22Rv1 (cell line): Measurements from ENCODE around the gene DCDC1.

Experiments
- H3K27ac ChIP-seq: fragments of 450-650 bp; 2 replicates; pipeline ENCODE4 v1.5.1; 2017
- ZFX ChIP-seq: fragments of 450-650 bp; IDR thresholded peaks from 2 replicates; pipeline ENCODE4 v1.6.1; 2017; ENCODE audit warnings: antibody characterized with exemption, borderline replicate concordance
- TF ChIP-seq, protein P1 (sequence below): fragments of 450-650 bp; IDR thresholded peaks from 2 replicates; pipeline ENCODE4 v1.5.1; 2017; ENCODE audit warnings: mild to moderate bottlenecking

DCDC1 gene

DNA sequence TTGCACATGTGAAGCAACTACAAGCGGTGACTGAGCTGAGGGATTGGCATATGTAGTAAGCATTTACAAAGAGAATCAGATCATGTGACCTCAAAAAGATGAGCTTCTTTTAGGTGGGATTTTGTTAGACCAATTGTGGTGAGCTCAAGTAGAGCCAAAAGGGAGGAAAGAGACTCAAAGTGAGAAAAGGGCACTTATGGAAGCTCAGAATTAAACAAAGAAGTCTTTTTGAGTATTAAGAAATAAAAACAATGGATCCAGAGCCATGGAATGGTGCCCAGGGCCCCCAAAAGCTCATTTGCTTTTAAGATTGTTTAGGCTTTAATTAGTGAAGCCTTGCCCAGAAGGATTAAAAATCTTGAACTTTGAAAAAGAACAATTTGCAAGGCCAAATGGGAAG is 536.7 kb downstream of the DCDC1 start:
- TF ChIP-seq, protein P1, sequence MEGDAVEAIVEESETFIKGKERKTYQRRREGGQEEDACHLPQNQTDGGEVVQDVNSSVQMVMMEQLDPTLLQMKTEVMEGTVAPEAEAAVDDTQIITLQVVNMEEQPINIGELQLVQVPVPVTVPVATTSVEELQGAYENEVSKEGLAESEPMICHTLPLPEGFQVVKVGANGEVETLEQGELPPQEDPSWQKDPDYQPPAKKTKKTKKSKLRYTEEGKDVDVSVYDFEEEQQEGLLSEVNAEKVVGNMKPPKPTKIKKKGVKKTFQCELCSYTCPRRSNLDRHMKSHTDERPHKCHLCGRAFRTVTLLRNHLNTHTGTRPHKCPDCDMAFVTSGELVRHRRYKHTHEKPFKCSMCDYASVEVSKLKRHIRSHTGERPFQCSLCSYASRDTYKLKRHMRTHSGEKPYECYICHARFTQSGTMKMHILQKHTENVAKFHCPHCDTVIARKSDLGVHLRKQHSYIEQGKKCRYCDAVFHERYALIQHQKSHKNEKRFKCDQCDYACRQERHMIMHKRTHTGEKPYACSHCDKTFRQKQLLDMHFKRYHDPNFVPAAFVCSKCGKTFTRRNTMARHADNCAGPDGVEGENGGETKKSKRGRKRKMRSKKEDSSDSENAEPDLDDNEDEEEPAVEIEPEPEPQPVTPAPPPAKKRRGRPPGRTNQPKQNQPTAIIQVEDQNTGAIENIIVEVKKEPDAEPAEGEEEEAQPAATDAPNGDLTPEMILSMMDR, result no peak
- no peak for TF ChIP-seq ZFX
- H3K27ac ChIP-seq, result no peak overlapping the region

DNA sequence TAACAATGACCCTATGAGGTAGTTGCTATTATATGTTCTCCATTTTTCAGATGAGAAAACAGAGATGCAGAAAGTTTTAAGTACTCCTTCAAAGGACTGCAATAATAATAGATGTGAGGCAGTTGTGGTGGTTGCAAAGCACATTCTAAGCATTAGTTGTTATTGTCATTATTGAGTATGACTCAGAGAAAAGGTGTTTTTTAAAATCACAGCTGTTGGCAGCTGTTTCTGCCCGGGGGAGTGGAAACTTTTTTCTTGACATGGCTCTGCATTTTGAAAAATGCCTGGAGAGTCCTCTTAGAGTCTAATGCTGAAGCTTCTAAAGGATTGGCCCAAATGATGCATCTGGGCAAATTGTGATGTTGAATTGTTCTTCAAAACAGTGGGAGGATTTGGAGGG is 538.9 kb downstream of the DCDC1 start:
- no peak overlapping the region for H3K27ac ChIP-seq
- TF ChIP-seq, protein P1, result no peak
- TF ChIP-seq ZFX, result no peak

DNA sequence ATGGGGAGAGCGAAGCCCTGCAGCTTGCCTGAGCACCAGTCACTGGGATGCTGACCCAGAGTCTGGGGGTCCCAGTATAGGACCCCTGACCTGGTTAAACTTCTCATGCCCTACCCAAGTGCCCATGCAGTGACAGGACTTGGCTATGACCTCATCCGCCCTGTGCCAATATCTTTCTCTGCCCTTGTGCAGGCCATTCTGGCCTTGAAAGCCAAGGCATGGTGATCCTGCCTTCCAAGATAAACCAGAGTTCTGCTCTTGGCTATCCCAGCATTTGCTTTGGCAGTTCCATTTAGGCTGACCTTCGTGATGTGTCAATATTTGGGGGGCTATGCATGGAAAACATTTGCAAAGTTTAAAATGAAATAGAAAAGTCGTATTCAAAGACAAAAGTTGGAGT is 542.6 kb downstream of the DCDC1 start:
- TF ChIP-seq, protein P1, result no peak
- TF ChIP-seq ZFX, result no peak
- H3K27ac ChIP-seq, result no peak overlapping the region

DNA sequence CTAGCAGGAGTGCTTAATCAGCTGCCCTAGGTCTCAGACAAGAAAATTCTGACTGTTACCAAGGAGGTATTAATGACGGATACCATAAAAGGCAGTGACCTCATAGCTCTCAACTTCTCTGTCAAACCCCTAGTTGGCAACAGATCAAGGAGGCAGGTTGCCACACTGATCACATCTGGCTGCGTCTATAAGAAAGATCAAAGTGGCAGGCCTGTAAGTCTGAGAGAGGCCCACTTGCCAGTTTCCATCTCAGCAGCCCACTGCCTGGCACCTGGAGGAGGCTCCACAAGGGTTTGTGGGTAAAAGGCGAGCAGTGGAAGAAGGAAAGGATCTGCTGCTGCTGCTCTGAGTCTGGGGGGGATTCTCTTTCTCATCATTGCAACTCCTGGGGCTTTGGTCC is 543.8 kb downstream of the DCDC1 start:
- no peak overlapping the region for H3K27ac ChIP-seq
- no peak for TF ChIP-seq ZFX
- TF ChIP-seq, protein P1, result no peak

DNA sequence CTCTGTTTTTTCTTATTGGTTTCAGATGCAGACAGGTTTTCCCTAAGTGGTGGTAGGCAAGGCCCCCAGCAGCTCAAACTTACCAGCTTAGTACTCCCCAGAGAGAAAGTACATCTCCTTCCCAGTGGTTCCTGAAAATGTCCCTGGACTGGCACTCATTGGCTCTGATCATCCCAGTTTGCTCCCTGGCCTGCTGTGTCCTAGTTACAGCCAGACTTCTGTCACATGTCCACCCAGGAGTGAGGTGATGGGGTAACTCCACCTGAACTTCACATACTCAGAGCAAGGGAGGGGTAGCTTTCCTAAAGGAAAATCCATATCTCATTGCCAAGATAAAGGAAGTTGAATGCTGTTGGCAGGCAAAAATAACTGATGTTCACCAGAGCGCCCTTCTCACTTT is 546.4 kb downstream of the DCDC1 start:
- no peak overlapping the region for H3K27ac ChIP-seq
- TF ChIP-seq, protein P1, result no peak
- TF ChIP-seq ZFX, result no peak

DNA sequence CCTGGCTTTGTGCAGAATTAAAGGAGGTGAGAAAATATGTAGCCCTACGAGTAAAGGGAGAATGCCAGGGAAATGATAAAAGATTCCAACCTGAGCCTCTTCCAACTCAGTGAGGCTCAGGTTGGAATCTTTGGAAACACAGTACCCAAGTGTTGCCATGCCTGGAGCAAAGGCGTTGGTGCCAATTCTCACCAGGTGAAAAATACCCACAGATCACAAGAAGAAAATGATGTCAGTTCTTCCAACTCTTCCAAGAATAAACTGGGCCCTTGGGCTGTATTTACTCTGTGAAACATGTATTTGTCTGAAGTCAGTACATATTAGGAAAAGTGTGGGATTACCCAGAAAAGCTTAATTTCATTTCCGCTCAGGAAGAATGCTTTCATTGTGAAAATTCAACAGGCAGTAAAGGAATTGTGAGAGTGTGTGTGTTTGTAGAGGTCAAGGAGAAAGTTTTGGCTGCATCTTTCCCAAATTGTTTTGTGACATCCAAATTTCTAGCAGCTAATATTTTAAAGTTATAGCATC is 548.0 kb downstream of the DCDC1 start:
- no peak overlapping the region for H3K27ac ChIP-seq
- TF ChIP-seq, protein P1, result no peak
- TF ChIP-seq ZFX, result no peak

DNA sequence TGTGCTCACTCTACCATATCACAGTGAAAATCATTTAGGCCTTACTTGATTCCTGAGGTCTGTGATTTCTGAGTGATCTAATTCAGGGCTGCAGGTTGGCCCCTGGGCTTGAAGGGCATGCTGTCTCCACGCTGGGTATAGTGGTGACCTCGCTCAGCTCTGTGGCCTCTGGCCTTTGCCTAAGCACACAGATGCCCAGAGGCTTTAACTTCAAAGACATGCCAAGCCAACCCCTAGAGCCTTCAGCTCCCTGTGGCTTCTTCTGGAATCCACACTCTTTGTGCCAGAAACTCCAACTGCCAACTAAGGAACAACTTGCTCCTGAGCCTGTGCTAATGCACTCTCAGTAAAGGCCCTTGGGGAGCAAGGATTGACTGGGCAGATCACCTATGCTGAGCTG is 550.8 kb downstream of the DCDC1 start:
- no peak overlapping the region for H3K27ac ChIP-seq
- TF ChIP-seq, protein P1, result no peak
